ENCODE results near the gene ABCB1.

ABCB1 gene

GRCh38 chr7:87483131-87483530 lies 117.6 kb downstream of the ABCB1 start:
- TF ChIP-seq, protein P1, sequence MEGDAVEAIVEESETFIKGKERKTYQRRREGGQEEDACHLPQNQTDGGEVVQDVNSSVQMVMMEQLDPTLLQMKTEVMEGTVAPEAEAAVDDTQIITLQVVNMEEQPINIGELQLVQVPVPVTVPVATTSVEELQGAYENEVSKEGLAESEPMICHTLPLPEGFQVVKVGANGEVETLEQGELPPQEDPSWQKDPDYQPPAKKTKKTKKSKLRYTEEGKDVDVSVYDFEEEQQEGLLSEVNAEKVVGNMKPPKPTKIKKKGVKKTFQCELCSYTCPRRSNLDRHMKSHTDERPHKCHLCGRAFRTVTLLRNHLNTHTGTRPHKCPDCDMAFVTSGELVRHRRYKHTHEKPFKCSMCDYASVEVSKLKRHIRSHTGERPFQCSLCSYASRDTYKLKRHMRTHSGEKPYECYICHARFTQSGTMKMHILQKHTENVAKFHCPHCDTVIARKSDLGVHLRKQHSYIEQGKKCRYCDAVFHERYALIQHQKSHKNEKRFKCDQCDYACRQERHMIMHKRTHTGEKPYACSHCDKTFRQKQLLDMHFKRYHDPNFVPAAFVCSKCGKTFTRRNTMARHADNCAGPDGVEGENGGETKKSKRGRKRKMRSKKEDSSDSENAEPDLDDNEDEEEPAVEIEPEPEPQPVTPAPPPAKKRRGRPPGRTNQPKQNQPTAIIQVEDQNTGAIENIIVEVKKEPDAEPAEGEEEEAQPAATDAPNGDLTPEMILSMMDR (conservative IDR thresholded peaks at IDR 0.05; ENCODE audit: control insufficient read depth, insufficient read depth, low read depth, low read length), result no peak
- H3K4me3 ChIP-seq (ENCODE audit: control insufficient read depth, low read depth, low read length), result no peak overlapping the region
- DNase-seq (ENCODE audit: low read depth), result no peak

- H3K4me3 ChIP-seq (ENCODE audit: control insufficient read depth, low read depth, low read length), result no peak overlapping the region
- TF ChIP-seq, protein P1 (conservative IDR thresholded peaks at IDR 0.05; ENCODE audit: control insufficient read depth, insufficient read depth, low read depth, low read length), result no peak
- no peak for DNase-seq (ENCODE audit: low read depth)
These were observed 118.6 kb downstream of the ABCB1 start for GRCh38 chr7:87482115-87482514.

DNA sequence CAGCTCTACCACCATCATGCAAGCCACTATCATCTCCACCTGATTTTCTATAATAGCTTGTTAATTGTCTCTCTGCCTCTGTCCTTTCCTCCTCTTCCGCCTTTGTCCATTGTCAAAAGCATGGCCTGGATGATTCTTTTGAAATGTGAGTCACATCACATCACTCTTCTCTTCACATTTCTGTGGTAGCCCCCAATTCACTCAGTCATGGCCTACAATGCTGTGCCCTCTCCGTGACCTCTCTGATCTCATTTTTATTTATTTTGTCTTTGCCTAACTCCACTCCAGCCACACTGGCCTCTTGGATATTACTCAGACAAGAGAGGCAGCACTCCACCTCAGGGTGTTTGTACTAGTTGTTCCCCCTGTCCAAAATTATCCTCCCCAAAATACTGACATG lies 120.3 kb downstream of the ABCB1 start:
- no peak overlapping the region for H3K4me3 ChIP-seq (ENCODE audit: control insufficient read depth, low read depth, low read length)
- peak; percentile 7 for DNase-seq (ENCODE audit: low read depth)
- TF ChIP-seq, protein P1 (conservative IDR thresholded peaks at IDR 0.05; ENCODE audit: control insufficient read depth, insufficient read depth, low read depth, low read length), result no peak

DNA sequence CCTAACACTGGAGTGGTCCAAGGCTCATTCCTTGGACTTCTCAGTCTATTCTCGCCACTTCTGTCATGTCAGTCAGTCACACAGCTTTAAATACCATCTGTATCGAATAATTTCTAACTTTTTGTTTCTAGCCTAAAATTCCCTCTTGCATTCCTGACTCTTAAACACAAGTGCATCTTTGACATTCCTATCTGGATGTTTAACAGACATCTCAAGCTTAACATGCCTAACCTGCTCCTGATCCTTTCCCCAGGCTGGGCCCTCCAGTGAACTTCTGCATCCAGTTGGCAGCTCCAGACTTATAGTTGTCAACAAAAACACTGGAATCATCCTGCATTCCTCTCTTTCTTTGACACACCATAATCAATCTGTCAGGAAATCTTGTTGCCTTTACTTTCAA lies 120.7 kb downstream of the ABCB1 start:
- TF ChIP-seq, protein P1 (conservative IDR thresholded peaks at IDR 0.05; ENCODE audit: control insufficient read depth, insufficient read depth, low read depth, low read length), result no peak
- no peak for DNase-seq (ENCODE audit: low read depth)
- H3K4me3 ChIP-seq (ENCODE audit: control insufficient read depth, low read depth, low read length), result no peak overlapping the region

DNA sequence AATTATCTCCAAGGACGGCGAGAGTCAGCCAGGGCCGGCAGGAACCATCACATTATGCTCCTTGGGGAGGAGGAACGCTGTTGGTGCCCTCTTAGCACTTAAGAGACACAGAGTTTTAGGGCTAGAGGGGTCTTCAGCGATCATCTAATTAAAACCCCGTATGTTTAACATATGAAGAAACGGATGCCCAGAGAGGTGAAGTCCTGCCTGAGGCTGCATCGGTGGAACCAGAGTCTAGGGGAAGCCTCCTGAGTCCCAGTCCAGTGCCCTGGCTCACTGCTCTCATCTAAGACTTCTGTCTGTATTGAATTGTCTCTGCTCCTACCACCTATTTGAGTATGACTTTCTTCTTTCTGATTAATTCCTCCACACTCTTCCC lies 124.5 kb downstream of the ABCB1 start:
- TF ChIP-seq, protein P1 (conservative IDR thresholded peaks at IDR 0.05; ENCODE audit: control insufficient read depth, insufficient read depth, low read depth, low read length), result no peak
- H3K4me3 ChIP-seq (ENCODE audit: control insufficient read depth, low read depth, low read length), result no peak overlapping the region
- DNase-seq (ENCODE audit: low read depth), result no peak

DNA sequence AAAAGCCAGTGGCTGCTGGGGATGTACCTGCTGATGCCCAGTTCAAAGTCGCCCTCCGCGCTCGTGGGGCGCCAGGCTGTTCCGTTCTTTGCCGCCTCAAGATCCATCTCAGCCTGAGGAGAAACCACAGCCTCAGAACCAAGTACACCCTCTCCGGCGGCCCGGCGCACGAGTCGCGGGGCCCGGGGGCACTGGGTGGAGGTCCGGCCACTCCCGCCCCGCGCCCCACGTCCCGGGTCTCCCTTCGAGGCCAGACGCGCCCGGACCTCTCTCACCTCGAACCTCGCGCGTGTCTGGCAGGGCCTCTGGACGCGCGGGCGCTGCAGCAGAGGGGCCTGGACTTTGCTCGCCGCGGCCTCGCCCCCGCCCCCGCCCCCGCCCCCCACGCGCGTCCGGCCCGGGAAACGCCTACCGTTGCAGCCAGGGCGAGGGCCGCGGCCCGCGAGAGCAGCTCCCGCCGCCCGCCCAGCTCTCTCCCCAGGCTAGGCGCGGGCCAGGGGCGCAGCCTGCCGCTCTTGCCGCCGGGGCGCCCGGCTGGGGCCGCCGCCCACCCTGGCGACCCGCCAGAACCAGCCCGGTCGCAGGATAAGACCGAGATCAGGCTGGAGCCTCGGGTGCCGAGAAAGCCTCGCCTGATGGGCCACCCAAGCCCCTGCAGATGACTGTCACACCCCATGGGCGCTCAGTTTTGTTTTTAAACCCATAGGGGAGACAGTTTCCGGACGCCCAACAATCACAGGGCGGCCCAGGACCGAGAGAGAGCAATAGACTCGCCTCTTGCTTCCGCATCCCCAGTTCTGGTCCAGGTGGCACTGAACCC lies 125.1 kb downstream of the ABCB1 start, which contains the start of gene ABCB4:
ABCB4 (minus strand) TSS at position 322 of the 820 bp plus-strand sequence; CDS start at position 107, 215 bp downstream.
- DNase-seq (ENCODE audit: low read depth), result no peak
- H3K4me3 ChIP-seq (ENCODE audit: control insufficient read depth, low read depth, low read length), result peak within 1 kb of the TSS; percentile 1

More for the DNA sequence above, 125.1 kb downstream of the ABCB1 start, which contains the start of gene ABCB4:
- TF ChIP-seq, protein P1 (conservative IDR thresholded peaks at IDR 0.05; ENCODE audit: control insufficient read depth, insufficient read depth, low read depth, low read length), result no peak
